Amniotic epithelial cell (primary cell): ENCODE results near the gene FBXO15.

Experiments used
- DNase-seq: peaks from one replicate; pipeline ENCODE4 v3.0.0-alpha.2; 2010; ENCODE audit warnings: low read depth

FBXO15 gene

GRCh38 chr18:74113711-74114110 is 33.9 kb downstream of the FBXO15 start:
- no peak for DNase-seq

GRCh38 chr18:74110976-74111375 is 36.7 kb downstream of the FBXO15 start:
- no peak for DNase-seq

- DNase-seq = no peak
Measured at GRCh38 chr18:74110149-74110548, 37.5 kb downstream of the FBXO15 start.

- no peak for DNase-seq
Measured at GRCh38 chr18:74108460-74108859, 39.2 kb downstream of the FBXO15 start.

- no peak for DNase-seq
Measured at GRCh38 chr18:74097803-74098202, 49.8 kb downstream of the FBXO15 start.

GRCh38 chr18:74092922-74093321 is 54.7 kb downstream of the FBXO15 start:
- no peak for DNase-seq

GRCh38 chr18:74084184-74084855 is 63.3 kb downstream of the FBXO15 start:
- no peak for DNase-seq

- no peak for DNase-seq
Measured at GRCh38 chr18:74083557-74083952, 64.1 kb downstream of the FBXO15 start.

- no peak for DNase-seq
Measured at GRCh38 chr18:74082742-74083556, 64.7 kb downstream of the FBXO15 start.

GRCh38 chr18:74081966-74082741 is 65.5 kb downstream of the FBXO15 start:
- DNase-seq = peak; percentile 7

- DNase-seq = no peak
Measured at GRCh38 chr18:74078257-74078656, 69.4 kb downstream of the FBXO15 start.

GRCh38 chr18:74074668-74075564 is 72.7 kb downstream of the FBXO15 start:
- no peak for DNase-seq

- DNase-seq = no peak
Measured at GRCh38 chr18:74073957-74074667, 73.5 kb downstream of the FBXO15 start.

GRCh38 chr18:74069178-74070050 is 78.2 kb downstream of the FBXO15 start:
- DNase-seq = no peak

GRCh38 chr18:74068296-74068695 is 79.3 kb downstream of the FBXO15 start:
- DNase-seq = no peak

GRCh38 chr18:74066018-74066417 is 81.6 kb downstream of the FBXO15 start:
- DNase-seq = no peak

GRCh38 chr18:74065366-74065765 is 82.3 kb downstream of the FBXO15 start:
- DNase-seq = no peak

GRCh38 chr18:74064510-74064909 is 83.1 kb downstream of the FBXO15 start:
- no peak for DNase-seq

- DNase-seq = no peak
Measured at GRCh38 chr18:74063557-74063956, 84.1 kb downstream of the FBXO15 start.

GRCh38 chr18:74063023-74063422 is 84.6 kb downstream of the FBXO15 start:
- no peak for DNase-seq
